Activated CD4-positive, alpha-beta T cell treated with anti-CD3 and anti-CD28 coated beads, Interleukin-2, amount 50 U/mL, for 4 hours (primary cell): ENCODE data around the gene KCTD20.
"Not testable (repeated sequence)": the region's sequence is repeated elsewhere in the genome, so short reads cannot be mapped to it uniquely, and the experiment has no call there.

Experiments
- DNase-seq, 2 experiments: peaks; one replicate each; pipeline ENCODE4 v3.0.0-alpha.2; 2020

The KCTD20 gene

DNA sequence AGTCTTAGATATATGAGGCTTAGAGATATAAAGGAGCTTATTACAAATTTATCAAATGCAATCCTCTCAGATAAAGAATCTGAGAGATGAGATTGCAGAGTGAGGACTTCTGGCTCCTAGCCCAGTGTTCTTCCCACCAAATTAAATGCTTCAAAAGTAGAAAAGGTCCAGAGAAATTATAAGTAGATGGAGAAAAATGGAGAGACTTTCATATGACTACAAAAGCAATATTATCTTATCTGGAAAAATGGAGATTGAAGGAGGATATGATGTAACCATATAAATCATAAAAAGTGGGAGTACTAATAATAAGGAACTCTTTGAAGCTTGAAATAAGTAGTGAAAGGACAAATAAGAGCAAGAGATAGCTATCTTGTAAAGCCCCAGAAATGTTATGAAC lies 2.8 kb downstream of the KCTD20 start:
- no peak for DNase-seq

DNA sequence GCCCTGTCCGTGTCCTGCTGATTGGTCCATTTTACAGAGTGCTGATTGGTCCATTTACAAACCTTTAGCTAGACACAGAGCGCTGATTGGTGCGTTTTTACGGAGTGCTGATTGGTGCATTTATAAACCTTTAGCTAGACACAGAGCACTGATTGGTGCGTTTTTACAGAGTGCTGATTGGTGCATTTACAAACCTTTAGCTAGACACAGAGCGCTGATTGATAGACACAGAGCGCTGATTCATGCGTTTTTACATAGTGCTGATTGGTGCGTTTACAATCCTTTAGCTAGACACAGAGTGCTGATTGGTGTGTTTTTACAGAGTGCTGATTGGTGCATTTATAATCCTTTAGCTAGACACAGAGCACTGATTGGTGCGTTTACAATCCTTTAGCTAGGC lies 6.4 kb downstream of the KCTD20 start:
- not testable (repeated sequence) for DNase-seq

DNA sequence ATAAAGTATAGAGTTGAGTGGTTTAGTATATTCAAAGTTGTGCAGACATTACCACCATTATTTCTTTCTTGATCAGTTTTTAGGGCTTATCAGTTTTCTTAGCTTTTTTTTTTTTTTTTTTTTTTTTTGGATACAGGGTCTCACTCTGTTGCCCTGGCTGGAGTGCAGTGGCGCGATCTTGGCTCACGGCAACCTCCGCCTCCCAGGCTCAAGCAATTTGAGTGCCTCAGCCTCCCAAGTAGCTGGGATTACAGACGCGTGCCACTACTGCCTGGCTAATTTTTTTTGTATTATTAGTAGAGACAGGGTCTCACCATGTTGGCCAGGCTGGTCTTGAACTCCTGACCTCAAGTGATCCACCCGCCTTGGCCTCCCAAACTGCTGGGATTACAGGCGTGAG lies 10.1 kb downstream of the KCTD20 start:
- DNase-seq: not testable (repeated sequence)

DNA sequence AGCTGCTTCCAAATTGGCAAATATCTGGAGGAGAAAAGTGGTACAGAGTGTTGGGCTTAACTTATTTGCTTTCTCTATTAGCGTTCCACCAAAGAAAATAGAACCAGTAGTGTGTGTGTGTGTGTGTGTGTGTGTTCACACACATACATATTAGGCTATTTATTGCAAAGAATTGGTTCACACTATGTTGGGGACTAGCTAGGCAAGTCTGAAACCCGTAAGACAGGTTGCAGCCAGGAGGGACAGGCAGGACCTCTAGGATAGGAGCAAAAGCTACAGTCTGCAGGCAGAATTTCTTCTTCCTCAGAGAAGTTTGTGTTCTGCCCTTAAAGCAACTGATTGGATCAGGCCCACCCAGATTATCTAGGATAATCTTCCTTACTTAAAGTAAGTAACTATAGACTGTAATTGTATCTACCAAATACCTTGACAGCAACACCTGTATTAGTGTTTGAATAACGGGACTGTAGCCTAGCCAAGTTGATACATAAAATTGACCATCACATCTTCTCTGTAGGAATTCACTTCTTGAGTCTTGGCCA lies 12.8 kb downstream of the KCTD20 start:
- no peak for DNase-seq

DNA sequence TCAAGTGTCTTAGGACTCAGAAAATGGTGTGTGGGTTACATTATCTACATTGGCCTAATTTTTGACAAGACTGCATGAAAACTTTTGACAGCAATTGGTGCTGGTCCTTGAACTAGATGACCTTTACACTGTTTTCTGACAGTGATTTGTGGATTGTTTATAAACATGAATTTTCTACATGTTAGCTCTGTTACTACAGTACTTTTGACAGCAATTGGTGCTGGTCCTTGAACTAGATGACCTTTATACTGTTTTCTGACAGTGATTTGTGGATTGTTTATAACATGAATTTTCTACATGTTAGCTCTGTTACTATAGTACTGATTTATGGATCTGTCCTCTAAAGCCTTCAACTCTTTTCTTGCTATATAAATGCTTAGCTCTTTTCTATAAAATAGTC lies 16.7 kb downstream of the KCTD20 start:
- DNase-seq: no peak

DNA sequence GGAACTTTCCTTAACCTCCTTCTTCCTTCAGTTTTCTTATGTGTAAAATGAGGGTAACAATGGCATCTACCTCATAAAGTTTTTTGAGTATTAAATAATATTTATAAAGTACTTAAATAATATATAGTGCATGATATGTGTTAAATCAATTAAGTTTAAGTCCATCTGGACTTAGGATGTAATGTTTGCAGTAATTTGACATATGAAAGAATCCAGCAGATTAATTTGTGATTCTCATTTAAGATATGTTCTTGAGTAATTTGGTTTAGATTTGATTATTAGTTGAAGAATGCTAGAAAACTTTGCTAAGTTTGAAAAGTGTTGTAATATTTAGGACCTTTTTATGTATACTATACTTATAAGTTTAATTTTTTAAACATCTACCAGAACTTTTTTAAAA lies 18.1 kb downstream of the KCTD20 start:
- DNase-seq: no peak

DNA sequence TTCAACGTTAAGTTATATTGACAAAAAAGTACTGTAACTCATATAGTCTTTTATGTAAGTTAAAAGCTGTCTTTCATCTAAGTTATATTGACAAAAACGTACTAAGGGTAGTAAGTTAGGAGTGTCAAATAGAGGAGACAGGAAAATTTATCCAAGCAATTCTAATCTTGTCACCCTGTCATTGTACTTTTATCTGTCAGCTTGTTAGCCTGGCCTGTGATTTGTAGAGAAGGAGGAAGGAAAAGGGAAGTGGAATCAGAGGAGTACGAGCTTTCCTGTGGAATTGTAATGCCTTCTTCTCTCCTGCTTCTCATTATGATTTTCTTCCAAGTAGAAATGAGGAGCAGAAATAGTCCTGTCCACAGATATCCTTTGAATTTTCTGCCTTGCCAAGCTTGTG lies 18.8 kb downstream of the KCTD20 start:
- DNase-seq: no peak

DNA sequence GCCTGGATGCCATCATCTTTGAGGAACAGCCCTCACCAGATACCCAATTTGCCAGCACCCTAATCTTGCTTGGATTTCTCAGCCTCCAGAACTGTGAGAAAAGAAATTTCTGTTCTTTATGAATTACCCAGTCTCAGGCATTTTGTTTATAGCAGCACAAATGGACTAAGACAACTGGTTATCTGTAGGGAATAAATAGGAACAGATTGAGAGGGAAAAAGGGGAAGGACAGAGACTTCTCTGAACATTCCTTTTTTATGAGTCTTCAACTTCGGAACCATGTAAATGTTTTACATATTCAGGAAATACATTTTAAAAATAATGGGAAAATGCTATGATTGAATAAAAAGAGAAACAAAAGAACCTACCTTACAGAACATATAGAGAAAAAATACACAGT lies 20.9 kb downstream of the KCTD20 start:
- no peak for DNase-seq

DNA sequence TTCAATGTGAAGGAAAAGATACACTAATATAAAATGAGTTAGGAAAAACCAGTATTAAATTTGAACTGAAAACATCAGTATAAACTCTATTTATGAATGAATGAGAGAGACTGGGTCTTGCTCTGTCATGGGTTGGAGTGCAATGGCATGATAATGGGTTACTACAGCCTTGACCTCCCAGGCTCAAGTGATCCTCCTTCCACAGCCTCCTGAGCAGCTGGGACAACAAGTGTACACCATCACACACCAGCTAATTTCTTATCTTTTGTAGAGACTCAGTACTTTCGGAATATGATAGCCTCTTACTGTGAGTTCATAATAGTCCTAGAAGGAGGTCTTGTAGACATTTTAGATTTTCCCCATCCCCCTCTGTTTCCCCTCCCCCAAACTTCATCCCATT lies 21.4 kb downstream of the KCTD20 start:
- no peak for DNase-seq

DNA sequence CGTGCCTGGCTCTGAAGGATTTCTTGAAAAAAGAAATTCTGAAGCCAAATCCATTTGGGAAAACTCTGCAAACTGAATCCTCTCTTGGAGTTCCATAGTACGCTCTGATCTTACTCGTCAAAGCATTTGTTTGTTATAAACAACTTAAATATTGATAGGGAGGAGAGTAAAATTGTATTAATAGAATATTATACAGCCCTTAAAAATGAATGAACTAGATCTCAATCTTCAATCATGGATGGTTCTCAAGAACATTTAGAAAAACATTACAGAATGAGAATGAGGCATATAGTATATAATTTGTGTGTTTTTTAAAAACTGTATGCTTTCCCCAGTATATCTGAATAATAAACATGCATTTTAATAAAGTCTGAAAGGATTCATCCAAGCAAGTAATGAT lies 24.8 kb downstream of the KCTD20 start:
- DNase-seq: no peak

DNA sequence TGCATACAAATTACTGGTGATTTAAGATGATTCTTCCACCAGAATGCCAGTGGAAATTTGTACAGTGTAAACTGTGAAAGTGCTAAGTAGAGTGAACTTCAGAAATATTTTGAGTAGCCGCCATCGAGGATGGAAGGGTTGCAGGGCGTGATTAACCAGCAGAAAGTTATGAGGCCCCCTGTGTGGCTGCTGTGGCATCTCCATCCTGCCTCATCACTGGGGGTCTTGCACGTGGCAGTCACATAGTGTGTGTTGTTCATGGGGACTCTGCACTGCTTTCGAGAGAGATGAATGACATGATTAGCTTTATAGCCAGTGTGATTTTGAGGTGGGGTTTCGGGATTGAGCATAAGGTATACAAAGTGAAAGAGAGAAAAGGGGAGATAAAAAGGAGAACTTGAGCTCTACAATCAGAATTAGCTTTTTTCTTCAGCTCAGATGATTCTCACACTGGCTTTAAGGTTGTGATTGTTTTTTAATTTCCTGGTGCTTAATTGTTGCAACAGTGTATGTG lies 26.4 kb downstream of the KCTD20 start:
- no peak for DNase-seq

DNA sequence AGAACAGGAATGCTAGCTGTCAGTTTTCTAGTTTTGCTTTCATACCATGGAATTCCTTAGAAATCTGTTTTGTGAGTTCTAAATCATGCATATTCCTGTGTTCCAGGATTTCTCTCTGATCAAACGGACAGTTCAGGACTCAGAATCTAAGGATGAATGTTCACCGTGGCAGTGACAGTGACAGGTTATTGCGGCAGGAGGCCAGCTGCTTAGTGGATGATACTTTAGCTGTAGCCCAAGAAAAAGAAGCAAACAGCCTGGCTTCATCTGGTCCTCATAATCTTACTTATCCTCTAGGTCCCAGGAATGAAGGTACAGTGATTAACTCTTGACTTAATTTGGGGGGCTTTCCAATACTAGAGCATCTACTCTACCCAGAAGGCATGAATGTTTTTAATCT lies 27.1 kb downstream of the KCTD20 start:
- DNase-seq: no peak

DNA sequence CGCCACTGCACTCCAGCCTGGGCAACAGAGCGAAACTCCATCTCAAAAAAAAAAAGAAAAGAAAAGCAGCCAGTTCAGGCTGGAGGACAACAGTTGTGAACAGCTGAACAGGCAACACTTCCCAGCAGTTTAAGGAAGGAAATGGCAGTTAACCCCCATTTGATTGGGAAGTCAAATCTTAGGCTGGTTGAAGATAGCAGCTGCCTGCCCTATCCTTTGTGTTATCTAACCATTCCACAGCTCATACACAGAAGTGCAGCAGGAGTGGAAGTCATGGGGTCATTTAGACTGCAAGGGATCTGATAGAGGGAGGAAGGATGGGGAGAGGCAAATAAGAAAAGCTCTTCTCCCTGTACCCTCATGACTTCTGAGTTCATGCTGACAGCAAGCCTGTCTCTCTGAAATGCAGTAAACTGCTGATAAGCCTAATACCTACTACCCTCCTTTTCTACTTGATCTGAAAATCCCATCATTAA lies 35.3 kb downstream of the KCTD20 start:
- DNase-seq: no peak

DNA sequence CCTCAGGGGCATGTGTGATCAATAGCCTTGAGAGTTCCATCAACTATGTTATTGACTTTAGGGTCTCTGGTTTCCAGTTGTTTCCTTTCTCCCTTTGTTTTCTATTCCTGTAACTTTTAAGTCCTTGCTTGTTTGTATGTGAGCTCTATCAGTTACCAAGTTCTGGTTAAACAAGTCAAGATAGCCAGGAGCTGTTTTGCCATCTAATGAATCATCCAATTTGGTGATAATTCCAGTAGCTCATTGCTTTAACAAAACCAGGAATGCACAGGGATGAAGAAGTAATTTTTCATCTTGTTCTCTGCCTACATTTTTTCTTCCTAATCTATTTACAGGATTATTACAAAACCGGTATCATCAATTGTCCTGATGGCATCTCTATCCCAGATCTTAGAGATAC lies 36.5 kb downstream of the KCTD20 start:
- no peak for DNase-seq

DNA sequence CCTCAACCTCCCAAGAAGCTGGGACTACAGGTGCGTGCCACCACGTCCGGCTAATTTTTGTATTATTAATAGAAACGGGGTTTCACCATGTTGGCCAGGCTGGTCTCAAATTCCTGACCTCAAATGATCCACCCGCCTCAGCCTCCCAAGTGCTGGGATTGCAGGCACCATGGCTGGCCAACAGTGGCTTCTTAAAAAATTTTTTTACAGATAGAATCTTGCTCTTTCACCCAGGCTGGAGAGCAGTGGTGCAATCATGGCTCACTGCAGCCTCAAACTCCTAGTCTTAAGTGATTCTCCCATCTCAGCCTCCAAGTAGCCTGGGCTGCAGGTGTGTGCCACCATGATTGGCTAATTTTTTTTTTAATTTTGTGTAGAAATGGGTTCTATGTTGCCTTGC lies 40.5 kb downstream of the KCTD20 start:
- DNase-seq: not testable (repeated sequence)

DNA sequence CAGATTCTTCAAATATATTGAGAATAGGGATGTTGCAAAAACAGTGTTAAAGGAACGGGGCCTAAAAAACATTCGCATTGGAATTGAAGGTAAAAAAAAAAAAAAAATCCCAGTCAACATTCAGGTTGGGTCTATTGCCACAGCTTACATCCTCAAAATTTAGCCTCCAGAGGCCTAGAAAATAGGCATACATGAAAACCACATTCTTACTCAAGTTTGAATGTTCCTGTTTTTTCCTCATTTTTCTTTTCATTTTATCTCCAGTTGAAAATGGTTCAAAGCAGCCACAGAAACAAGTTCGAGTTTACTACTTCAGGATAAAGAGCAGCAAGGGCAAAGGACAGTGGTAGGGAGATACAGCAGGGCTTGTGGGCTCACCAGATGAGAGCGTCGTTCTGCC lies 41.9 kb downstream of the KCTD20 start:
- DNase-seq: no peak

DNA sequence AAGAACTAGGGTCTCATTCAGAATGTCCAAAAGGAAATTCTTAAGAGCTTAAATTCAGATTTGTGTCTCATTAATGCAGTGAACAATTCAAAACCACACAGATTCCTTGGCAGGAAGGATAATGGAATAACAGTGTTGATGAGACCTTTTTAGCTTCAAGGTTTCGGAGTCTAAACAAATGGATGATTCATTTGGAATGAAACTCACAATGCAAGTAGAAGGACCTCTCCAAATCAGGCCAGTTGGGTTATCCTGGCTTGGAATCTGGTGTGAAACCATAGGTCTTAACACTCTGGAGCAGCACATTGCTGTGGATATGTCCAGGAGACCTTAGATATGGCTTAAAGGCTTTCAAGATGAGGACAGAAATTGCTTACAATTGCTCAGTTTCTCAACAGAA lies 44.9 kb downstream of the KCTD20 start:
- no peak for DNase-seq

DNA sequence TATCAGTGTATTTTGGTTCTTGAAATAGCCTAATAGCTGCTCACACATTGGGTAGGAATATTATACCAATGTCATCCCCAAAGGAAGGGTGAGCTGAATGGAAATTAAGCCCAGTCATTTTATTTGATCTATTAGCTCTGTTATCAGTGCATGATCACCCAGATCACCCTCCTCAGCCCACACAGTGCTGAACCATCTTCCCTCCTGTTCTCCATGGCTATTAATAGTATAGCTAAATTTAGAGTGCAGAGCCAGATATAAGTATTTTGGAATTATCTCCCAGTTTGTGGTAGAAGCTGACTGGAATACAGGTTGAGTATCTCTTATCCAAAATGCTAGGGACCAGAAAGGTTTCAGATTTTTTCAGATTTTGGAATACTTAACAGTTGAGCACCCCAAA lies 45.4 kb downstream of the KCTD20 start:
- DNase-seq: no peak

DNA sequence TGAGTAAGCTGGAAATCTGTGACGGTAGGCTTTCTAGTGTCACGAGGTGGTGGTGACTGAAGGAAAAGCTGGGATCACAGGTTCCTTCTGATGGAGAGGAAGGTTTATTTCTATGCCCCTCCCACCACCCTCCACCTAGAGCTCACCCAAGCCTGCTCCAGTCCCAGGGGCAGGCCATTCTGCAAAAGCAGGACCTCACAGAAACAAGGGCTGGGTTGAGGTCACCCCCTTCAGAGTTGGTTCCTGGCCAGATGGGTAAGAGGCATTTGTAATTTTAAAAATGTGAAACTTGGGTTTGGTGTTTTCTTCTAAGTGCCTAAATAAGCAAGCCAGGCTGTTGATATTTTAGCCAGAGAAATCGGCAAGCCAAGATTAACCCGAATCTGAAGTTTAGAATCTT lies 46.6 kb downstream of the KCTD20 start:
- no peak for DNase-seq

DNA sequence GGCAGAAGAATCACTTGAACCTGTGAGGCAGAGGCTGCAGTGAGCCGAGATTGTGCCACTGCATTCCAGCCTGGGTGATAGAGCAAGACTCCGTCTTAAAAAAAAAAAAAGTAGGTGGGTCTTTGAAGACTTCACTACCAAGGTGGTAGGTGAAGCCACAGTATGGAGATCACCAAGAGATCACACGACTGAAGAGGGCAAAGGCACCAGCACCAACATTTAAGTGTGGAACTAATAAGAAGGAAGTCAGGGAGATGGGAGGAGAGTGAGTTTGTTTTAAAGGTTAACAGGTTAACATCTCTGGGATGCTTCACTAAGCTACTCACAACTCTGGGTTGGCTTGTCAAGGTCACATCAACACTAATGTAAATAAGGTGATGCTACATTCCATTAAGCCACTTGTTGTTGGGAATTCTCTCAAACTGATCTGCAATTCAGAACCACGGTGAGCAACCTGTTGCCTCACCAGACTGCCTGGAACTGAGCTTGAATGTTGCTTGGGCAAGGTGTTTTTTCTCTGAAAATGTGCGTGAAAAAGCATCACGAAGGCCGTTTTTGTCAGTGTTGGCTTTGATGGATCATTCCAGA lies 48.7 kb downstream of the KCTD20 start:
- no peak for DNase-seq

DNA sequence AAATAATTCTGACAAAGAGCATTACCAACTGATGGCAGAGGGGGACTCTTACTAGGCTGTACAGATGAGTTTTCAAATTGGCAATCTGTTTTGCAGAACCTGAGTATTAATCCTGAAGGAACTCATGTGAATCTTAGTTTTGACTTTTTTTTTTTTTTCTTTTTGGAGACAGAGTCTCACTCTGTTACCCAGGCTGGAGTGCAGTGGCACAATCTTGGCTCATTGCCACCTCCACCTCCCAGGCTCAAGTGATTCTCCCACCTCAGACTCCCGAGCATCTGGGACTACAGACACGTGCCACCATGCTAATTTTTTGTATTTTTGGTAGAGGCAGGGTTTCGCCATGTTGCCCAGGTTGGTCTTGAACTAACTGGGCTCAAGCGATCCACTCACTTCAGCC lies 49.3 kb downstream of the KCTD20 start:
- no peak for DNase-seq

DNA sequence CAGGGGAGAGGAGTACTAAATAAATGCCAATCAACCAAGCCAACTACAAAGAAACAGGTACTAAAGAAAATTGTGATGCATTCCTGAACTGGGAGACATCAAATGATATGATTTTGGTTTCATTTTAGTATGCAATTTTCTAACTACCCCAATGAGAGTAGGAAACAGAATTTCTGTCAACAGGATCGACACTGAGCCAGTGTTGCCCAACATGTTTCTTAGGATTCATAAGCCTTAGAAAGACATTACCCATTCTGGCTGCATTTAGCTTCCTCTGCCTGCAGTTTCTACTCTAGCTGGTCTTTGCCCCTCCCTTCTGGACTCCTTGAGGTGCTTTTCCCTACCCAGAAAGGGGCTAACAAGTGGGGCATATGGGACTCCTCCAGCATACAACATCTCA lies 49.8 kb downstream of the KCTD20 start:
- DNase-seq: no peak

DNA sequence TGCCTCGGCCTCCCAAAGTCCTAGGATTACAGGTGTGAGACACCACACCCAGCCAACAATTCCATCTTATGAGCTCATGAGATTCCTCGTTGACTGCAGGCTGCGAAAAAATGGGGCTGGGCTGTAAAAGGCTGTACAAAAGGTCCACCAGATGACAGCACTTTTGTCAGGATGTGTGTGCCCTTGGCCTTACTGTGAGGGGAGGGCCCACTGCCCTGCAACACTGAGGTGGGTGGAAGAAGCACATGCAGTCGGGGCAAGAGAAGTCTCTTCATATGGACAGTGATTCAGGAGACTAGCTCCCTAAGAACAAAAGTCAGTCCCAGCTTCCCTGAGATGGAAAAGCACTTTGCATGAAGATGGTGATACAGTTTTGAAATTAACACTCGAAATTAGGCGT lies 50.5 kb downstream of the KCTD20 start:
- DNase-seq: no peak

DNA sequence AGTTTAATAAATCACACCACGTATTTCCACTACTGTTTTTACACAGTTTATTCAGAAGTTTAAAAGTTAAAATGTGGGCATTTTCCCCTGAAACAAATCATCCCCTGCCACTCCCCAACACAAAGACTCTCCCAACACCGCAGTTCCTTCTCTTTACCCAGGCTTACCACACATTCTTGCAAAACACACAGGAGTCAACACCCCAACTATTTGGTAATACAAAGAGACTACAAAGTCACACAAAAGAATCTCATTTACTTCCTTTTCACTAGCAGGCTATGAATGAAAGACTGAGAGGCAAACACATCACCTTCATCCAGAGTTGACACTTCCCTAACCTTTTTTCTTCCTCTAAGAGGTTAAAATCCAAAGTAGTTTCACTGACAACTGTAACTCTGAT lies 51.1 kb downstream of the KCTD20 start:
- DNase-seq: no peak

DNA sequence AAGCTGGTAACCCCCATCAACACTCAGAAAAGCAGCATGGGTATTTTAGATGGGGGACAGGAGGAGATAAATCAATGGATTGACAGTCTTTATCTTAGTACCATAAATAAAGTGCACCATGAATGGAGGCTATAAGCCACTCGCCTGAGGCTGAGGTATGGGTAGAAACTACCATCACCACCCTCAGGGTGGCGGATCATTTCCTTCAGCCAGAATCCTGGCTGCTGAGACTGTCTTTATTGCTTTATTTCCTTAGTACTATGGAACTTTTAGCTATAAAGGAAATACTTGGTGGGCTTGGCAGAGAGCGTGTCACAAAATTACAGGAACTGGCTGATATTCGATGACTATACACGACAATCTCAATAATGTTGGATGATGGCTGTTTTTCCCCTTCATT lies 52.3 kb downstream of the KCTD20 start:
- DNase-seq: no peak
